HG03108 (cell line): ENCODE measurements around the gene SLC6A19.

Source experiments
- ATAC-seq: cut with Tn5 transposase; IDR thresholded peaks from one replicate; pipeline ENCODE4 v1.9.1; 2021; ENCODE audit warnings: moderate library complexity; ENCODE audit not compliant: unreplicated experiment

SLC6A19 gene

GRCh38 chr5:1241509-1242080 lies 40.2 kb downstream of the SLC6A19 start:
- no peak for ATAC-seq

- ATAC-seq: no peak
Observed at GRCh38 chr5:1242733-1243486, 41.5 kb downstream of the SLC6A19 start.

GRCh38 chr5:1243487-1244130 lies 42.2 kb downstream of the SLC6A19 start:
- ATAC-seq: no peak

- ATAC-seq: no peak
Observed at GRCh38 chr5:1244255-1244654, 42.9 kb downstream of the SLC6A19 start.

- no peak for ATAC-seq
Observed at GRCh38 chr5:1244976-1245375, 43.6 kb downstream of the SLC6A19 start.

DNA sequence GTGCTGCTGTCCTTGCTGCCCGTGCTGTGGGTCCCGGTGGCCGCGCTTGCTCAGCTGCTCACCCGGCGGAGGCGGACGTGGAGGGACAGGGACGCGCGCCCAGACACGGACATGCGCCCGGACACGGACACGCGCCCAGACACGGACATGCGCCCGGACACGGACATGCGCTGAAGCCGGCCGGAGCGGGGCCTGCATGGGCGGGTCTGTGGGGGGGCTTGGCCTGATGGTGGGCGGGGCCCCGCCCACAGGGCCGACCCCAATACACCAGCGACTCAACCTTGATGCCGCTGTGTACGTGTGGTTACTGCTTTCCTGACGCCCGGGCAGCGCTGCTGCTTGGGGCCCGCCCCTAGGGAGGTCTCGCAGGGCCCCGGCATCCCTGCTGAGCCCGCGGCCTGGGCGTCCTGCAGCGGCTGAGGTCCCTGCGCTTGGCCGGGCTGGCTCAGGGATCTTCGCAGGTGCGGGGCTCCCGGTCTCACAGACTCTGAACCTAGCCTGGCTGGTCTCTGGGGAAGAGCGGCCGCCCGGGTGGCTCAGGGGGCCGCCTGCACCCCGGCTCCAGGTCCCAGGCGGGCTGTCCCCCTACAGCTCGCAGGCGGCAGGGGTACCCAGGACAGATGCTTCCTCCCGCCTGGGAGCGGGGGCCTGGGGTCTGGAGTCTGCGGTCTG lies 44.6 kb downstream of the SLC6A19 start:
- ATAC-seq: no peak

- no peak for ATAC-seq
Observed at GRCh38 chr5:1246711-1247431, 45.5 kb downstream of the SLC6A19 start.

DNA sequence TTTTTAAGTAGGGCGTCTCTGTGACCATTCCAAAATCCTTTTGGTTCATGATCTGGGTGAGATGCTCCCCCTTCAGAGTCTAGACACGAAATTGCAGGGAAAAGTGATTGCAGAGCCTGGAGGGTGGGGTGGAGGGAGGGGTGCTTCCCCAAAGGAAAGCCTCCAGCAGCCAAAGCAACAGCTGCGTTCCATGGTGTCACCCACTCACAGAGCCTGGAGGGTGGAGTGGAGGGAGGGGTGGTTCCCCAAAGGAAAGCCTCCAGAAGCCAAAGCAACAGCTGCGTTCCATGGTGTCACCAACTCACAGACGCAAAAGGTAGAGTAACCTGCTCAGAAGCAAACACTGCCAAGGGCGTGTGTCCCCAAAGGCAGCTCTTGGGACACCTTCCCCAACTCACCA lies 46.4 kb downstream of the SLC6A19 start:
- no peak for ATAC-seq

- ATAC-seq: no peak
Observed at GRCh38 chr5:1249366-1250280, 48.2 kb downstream of the SLC6A19 start.

DNA sequence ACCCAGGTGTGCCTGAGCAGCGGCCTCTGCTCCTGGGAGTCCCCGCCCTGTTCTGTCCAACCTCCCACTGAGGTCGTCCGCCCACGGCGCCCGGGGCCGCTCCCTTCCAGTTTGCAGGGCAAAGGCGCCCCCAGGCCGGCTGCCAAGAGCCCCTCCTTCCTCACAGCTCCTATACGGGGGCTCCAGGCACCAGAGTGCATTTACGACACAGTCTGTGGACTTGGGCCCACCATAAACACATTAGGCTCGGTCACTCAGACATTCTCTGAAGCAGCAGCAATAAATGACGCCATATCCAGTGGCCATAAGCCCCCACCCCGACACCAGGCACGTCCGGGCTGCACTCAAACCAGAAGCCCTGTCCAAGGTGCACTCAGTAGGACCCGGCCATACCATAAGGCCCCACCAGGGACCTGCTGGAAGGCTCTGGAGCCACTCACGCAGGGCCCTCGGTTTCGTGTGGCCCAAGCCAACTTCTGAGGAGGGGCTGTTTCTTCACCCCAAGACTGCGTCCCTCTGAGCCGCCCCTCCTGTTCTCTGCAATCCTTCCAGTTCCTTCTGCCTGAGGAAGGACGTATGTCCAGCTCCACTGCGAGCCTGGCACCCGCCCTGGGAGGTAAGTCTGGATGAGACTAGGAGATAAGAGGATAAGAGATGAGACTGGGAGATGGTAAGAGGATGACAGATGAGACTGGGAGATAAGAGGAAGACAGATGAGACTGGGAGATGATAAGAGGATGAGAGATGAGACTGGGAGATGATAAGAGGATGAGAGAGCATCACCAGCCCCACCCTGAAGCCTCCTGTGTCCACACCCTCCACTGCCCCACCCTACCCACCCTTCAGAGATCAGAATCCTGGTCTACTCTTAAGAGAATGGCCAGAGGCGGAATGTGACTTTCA lies 50.5 kb downstream of the SLC6A19 start:
- ATAC-seq: no peak

DNA sequence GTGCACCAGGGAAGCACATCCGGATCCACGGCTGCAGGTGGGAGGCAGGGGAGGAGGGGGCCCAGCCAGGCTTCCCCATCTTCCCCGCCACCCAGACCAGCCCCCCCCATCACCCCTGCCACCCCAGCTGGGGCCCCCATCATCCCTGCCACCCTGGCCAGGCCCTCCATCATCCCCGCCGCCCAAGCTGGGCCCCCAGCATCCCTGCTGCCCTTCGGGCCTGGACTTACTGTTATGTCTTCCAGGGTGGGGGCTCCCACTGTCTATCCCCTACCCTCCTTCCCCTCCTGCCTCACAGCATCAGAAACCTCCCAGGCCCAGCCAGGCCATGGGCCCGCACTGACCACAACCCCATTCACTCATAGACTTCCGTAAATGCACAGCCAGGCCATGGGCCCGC lies 51.3 kb downstream of the SLC6A19 start:
- no peak for ATAC-seq

DNA sequence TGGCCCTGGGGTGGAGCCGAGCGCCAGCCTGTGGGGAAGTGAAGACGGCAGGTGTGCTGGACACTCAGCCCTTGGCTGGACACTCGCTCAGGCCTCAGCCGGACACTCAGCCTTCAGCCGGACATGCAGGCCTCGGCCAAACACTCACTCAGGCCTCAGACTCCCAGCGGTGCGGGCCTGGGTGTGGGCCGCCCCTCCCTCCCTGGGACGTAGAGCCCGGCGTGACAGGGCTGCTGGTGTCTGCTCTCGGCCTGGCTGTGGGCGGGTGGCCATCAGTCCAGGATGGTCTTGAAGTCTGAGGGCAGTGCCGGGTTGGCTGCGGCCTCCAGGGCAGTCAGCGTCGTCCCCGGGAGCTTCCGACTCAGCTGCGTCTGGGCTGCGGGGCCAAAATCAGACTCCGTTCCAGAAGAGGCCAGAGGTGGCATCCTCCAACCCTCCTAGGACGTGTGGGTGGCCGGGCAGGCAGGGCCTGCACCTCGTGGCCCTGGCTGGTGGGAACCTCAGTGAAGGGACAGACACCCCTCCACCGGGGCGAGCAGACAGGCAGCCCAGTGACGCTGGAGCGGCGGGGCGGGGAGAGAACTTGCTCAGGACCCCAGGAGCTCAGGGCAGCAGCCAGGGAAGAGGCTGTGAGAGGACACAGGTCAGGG lies 52.2 kb downstream of the SLC6A19 start:
- no peak for ATAC-seq

GRCh38 chr5:1254196-1254595 lies 52.8 kb downstream of the SLC6A19 start:
- ATAC-seq: no peak

DNA sequence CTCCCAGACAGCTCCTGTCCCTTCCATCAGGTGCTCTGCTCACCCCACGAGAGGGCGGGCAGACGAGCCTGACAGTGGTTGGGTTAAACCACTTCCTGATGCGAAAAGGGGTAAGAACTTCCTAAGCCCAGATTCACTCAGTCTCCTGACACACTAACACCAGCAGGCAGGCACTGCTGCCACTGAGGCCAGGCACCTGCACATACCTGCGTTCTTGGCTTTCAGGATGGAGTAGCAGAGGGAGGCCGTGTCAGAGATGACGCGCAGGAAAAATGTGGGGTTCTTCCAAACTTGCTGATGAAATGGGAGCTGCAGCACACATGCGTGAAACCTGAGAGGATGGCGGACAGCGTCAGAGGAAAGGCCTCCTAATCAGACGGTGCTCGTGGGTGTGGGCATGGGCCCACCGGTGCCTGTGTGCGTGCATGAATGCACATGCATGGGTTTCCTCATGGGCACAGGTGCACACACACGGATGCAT lies 53.7 kb downstream of the SLC6A19 start:
- no peak for ATAC-seq

DNA sequence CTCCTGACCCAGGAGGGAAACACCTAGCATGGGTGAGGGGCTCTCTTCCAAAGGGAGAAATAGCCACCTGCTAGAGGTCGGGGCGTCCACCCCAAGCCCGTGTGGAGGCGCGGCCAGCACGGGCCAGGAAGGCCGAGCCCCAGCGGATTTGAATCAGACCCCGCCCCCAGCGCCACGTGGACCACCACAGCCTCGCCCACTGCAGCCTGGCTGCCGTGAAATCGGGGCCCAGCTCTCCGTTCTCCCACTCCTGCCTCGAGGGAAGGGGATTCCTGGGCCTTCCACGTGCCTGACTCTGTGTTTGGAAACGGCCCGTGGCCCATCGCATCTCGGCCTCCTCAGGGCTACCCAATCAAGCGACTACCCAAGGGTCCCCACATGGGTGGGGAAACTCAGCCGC lies 55.4 kb downstream of the SLC6A19 start:
- no peak for ATAC-seq

DNA sequence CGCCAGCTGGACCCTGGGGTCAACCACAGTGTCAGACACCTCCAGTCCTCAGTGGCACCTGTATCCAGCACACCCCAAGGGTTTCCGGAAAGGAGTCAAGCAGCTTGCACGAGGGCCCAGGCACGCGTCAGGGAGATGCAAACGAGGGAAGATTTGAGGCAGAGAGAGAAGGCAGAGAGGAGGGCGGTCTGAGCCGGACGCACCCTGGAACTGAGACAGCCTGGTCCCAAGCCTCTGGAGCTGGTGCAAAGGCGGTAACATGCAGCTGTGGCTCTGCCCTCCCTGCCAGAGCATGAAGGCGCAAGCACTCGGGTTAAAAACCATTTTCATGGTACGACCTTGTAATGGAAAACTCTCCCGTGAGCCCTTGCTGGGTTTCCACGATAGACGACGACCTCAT lies 56.0 kb downstream of the SLC6A19 start:
- no peak for ATAC-seq

DNA sequence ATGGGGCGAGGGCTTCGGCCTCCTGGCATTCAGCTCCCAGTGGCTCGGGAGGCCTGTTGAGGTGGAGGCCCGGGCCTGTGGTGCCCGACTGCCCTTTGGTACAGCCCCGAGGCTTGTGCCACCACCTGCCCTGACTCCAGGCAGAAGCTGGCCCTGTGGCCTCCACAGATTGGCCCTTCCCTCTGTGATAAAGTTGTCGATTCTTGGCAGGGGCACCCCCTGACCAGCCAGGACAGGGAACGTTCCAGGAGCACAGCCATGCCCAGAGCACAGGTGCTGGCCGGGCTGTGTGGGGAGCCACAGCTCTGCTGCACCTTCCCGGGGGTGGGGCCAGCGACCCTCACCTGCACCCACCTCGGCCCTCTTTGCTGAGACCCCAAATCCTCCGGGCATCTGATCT lies 56.4 kb downstream of the SLC6A19 start:
- ATAC-seq: no peak

DNA sequence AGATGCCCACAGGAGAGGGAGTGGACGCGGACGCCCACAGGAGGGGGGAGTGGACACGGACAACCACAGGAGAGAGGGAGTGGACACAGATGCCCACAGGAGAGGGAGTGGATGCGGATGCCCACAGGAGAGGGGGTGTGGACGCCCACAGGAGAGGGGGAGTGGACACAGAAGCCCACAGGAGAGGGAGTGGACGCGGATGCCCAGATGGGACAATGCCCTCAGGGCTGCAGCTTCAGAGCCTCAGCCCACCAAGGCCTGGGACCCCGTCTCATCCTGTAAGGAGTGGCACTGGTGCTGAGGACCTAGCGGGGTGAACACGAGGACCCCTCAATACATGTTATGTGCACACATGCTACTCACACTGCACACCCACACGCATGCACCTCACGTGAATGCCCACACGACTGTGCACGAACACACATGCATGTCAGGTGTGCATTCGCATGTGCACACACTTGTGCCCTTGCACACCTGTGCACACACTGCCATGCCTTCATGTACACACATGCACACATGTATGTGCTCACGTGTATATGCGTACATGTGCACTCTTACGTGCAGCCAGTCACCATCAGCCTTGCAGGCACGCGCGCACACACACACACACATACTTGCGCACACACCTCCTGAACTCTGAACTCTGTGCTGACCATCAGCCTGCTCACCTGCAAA lies 58.5 kb downstream of the SLC6A19 start:
- no peak for ATAC-seq
